Measurements from ENCODE around the gene RNF5. TPM values are rescaled to one million over a fixed set of nuclear protein-coding genes. Genes with fewer than 3 reads are reported as not detected.

The RNF5 gene
- total and polyA plus RNA-seq, 9 of the 15 experiments (the other 6 are each of a cell fraction or from before 2014, with no cell fraction given): 62.2 to 245 (median 129) TPM

- TF ChIP-seq ZNF165 (CRISPR knock-in tag; IDR thresholded peaks at IDR 0.05; ENCODE audit: borderline replicate concordance) (no peak), C11orf30 (IDR thresholded peaks at IDR 0.05; ENCODE audit: low read depth) (no peak), HDGF (IDR thresholded peaks at IDR 0.05) (peak; percentile 93; the same call in 1 of the 2 replicates), EZH2 (IDR thresholded peaks at IDR 0.05; ENCODE audit: borderline replicate concordance, low read depth, low read length) (no peak), ZNF395 (CRISPR knock-in tag; IDR thresholded peaks at IDR 0.05) (0 out of 2 replicates have a peak, but pooled peaks have one; percentile 9), EGR1 (conservative IDR thresholded peaks at IDR 0.05) (peak; percentile 37; the same call in 1 of the 2 replicates), ZBTB2 (IDR thresholded peaks at IDR 0.05) (0 out of 2 replicates have a peak, but pooled peaks have one; percentile 22), ZNF253 (CRISPR knock-in tag; conservative IDR thresholded peaks at IDR 0.05) (no peak), ZNF143 (CRISPR knock-in tag; IDR thresholded peaks at IDR 0.05) (no peak), POLR2G (IDR thresholded peaks at IDR 0.05; ENCODE audit: low read depth, low read length) (peak; percentile 78), ZSCAN32 (CRISPR knock-in tag; IDR thresholded peaks at IDR 0.05) (no peak), CGGBP1 (CRISPR knock-in tag; IDR thresholded peaks at IDR 0.05) (0 out of 2 replicates have a peak, but pooled peaks have one; percentile 6), ZNF184 (CRISPR knock-in tag; IDR thresholded peaks at IDR 0.05) (no peak), ZNF263 (CRISPR knock-in tag; IDR thresholded peaks at IDR 0.05; ENCODE audit: borderline replicate concordance) (peak; percentile 12; the same call in 1 of the 2 replicates), ILF3 (IDR thresholded peaks at IDR 0.05; ENCODE audit: borderline replicate concordance) (no peak), DMBX1 (CRISPR knock-in tag; IDR thresholded peaks at IDR 0.05; ENCODE audit: borderline replicate concordance) (no peak; the same call in 1 of the 2 replicates), ZNF407 (IDR thresholded peaks at IDR 0.05; ENCODE audit: low read depth) (no peak; the same call in 1 of the 2 replicates)
Observed at GRCh38 chr6:32175711-32176475, 2.3 kb upstream of the RNF5 start, which contains the start of gene AGPAT1 (continued).

All from K562 (cell line).